Measurements from ENCODE around the gene SLC9A5. TPM values are rescaled to one million over a fixed set of nuclear protein-coding genes. Genes with fewer than 3 reads are reported as not detected.

Gene SLC9A5
- total RNA-seq, 2 experiments from 2014 or later = 2.7 to 4.2 TPM

DNA sequence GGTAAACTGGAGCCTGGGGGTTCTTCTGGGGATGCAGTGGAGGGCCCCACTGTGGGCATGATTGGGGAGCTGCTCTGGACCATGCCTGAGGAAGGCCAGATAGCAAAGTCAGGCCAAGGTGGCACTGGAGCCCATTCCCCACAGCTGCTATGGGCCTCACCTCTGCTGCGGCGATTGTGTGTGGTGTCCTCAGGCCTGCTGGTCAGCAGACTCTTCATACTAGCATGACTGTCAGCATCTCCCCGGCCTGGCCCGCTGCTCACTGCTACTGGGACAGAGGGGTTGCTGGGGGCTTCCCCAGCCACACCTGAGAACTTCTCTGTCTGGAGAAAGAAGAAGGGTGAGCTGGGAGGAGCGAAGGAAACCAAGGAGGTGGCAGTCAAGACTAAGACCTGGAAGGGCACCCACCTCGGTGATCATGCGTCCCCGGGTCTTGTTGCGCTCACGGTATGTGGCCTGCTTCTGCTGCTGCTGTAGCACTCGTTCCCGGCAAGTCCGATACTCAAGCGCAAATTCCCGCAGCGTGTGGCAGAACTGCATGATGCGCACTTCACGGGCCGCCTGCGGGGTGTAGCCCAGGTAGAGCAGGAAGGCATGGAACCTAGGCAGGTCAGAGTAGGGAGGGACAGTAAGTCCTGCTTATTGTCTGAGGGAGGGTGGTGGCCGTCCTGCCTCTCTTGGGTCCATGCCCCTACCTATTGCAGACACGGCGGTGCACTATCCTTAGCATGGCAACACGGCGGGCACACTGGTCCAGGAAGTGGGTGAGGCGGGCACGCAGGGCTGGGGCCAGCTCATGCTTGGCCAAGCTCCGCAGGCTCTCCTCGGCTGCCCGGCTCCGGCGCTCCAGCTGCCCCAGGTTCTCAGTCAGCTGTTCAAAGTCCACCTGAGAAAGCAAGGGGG is 18.6 kb upstream of the SLC9A5 start:
- Histone ChIP-seq H4K20me1 (ENCODE audit: insufficient read depth, low read length) (no peaks in the 10 kb centered on the region), H3K79me2 (ENCODE audit: insufficient read depth, low read depth, low read length) (peaks cover 13% of the 10 kb centered on the region), H3K9me2 (ENCODE audit: insufficient read depth, low read length) (no peaks in the 10 kb centered on the region), H3K4me2 (ENCODE audit: low read length) (no peak overlapping the region), H3K36me3 (ENCODE audit: insufficient read depth, low read length) (peaks cover 50% of the 10 kb centered on the region), H3K9me3 (ENCODE audit: low read length) (no peaks in the 10 kb centered on the region), H3K4me1 (ENCODE audit: insufficient read depth, low read length, poor library complexity, severe bottlenecking) (peaks cover 18% of the 10 kb centered on the region), H3K27ac (ENCODE audit: low read depth, low read length, poor library complexity, severe bottlenecking) (no peak overlapping the region), H2AFZ (ENCODE audit: low read length) (no peak overlapping the region), H3K4me3 (ENCODE audit: low read depth, low read length, poor library complexity, severe bottlenecking) (no peak overlapping the region)
- no peak for TF ChIP-seq EZH2phosphoT487 (IDR thresholded peaks at IDR 0.05; ENCODE audit: borderline replicate concordance, low read depth, low read length)
- TF ChIP-seq, protein P1, sequence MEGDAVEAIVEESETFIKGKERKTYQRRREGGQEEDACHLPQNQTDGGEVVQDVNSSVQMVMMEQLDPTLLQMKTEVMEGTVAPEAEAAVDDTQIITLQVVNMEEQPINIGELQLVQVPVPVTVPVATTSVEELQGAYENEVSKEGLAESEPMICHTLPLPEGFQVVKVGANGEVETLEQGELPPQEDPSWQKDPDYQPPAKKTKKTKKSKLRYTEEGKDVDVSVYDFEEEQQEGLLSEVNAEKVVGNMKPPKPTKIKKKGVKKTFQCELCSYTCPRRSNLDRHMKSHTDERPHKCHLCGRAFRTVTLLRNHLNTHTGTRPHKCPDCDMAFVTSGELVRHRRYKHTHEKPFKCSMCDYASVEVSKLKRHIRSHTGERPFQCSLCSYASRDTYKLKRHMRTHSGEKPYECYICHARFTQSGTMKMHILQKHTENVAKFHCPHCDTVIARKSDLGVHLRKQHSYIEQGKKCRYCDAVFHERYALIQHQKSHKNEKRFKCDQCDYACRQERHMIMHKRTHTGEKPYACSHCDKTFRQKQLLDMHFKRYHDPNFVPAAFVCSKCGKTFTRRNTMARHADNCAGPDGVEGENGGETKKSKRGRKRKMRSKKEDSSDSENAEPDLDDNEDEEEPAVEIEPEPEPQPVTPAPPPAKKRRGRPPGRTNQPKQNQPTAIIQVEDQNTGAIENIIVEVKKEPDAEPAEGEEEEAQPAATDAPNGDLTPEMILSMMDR (conservative IDR thresholded peaks at IDR 0.05; ENCODE audit: low read length) = no peak
- DNase-seq (ENCODE audit: low spot score) = no peak
- ChIA-PET CTCF (ENCODE audit: unreplicated experiment) (no interaction called here), POLR2A (interaction anchor here (1.3 kb wide), 1 partner anchor 15 kb away, joined by 3 read pairs; no protein-coding TSS in a partner anchor)
- intact Hi-C loops (cut with micrococcal nuclease; ENCODE audit: unreplicated experiment) = loop anchor here (5.0 kb wide), 1 partner anchor 213 kb away; no protein-coding TSS in a partner anchor
- BruUV-seq (replicated peaks) = no TSS peak

GRCh38 chr16:67230809-67231660 is 17.7 kb upstream of the SLC9A5 start:
- Histone ChIP-seq H3K36me3 (ENCODE audit: insufficient read depth, low read length) (peaks cover 55% of the 10 kb centered on the region), H3K79me2 (ENCODE audit: insufficient read depth, low read depth, low read length) (peaks cover 13% of the 10 kb centered on the region), H4K20me1 (ENCODE audit: insufficient read depth, low read length) (no peaks in the 10 kb centered on the region), H3K9me2 (ENCODE audit: insufficient read depth, low read length) (no peaks in the 10 kb centered on the region), H3K4me1 (ENCODE audit: insufficient read depth, low read length, poor library complexity, severe bottlenecking) (peaks cover 16% of the 10 kb centered on the region), H3K27ac (ENCODE audit: low read depth, low read length, poor library complexity, severe bottlenecking) (no peak overlapping the region), H2AFZ (ENCODE audit: low read length) (no peak overlapping the region), H3K4me2 (ENCODE audit: low read length) (no peak overlapping the region), H3K4me3 (ENCODE audit: low read depth, low read length, poor library complexity, severe bottlenecking) (no peak overlapping the region), H3K9me3 (ENCODE audit: low read length) (no peaks in the 10 kb centered on the region)
- no TSS peak for BruUV-seq (replicated peaks)
- CTCF ChIA-PET (ENCODE audit: unreplicated experiment) = no interaction called here
- intact Hi-C loops (cut with micrococcal nuclease; ENCODE audit: unreplicated experiment) = no loop called here
- no peak for TF ChIP-seq EZH2phosphoT487 (IDR thresholded peaks at IDR 0.05; ENCODE audit: borderline replicate concordance, low read depth, low read length)
- TF ChIP-seq, protein P1 (conservative IDR thresholded peaks at IDR 0.05; ENCODE audit: low read length) = no peak
- no peak for DNase-seq (ENCODE audit: low spot score)
- POLR2A ChIA-PET = interaction anchor here (1.3 kb wide), 1 partner anchor 14 kb away, joined by 3 read pairs; no protein-coding TSS in a partner anchor

Measured in OCI-LY7 (cell line).